K562 (cell line): ENCODE measurements around the gene DHCR7. TPM values are rescaled to one million over a fixed set of nuclear protein-coding genes. Genes with fewer than 3 reads are reported as not detected.
A peak's percentile ranks its signal among the peaks of the same experiment; 100 is the strongest.

Experiments used
- ATAC-seq: fragments of 200-7000 bp; cut with Tn5 transposase; 3 replicates; pipeline ENCODE4 v1.9.1; 2020; ENCODE audit warnings: moderate library complexity
- BruUV-seq: library from RNA; stranded (reverse); fragments of 400-500 nt; replicated peaks from 2 replicates; lab custom pipeline; 2021; lab: Mats Ljungman, UMichigan
- CTCF ChIA-PET: fragments of 300-600 bp; formaldehyde crosslinking; extraction: SDS; loops from one replicate; lab custom pipeline; 2021; ENCODE audit warnings: low intra/inter-chr PET ratio; lab: Yijun Ruan, JAX
- POLR2A ChIA-PET: fragments of 300-600, 350-650 bp; sonication (Branson Sonifier 250); formaldehyde crosslinking; extraction: SDS; loops from one replicate; lab custom pipeline; 2021; ENCODE audit warnings: antibody characterized with exemption, inconsistent platforms; lab: Yijun Ruan, JAX
- DNase-seq, 4 experiments: peaks; one replicate each; pipeline versions ENCODE4 v3.0.0 to v3.0.0-alpha.2; 2011 to 2018; ENCODE audit warnings: low spot score in 3 of 4, mixed read lengths in 3 of 4; ENCODE audit errors: extremely low read depth in 1 of 4
- FAIRE-seq: peaks from 2 replicates; lab custom pipeline; 2011; peaks lifted over from hg19 to GRCh38; lab: Jason Lieb, UNC
- H2AFZ ChIP-seq: 2 replicates; pipeline ENCODE4 v1.6.0; 2011; ENCODE audit warnings: low read depth, low read length, control low read depth, inconsistent platforms
- H3K27ac ChIP-seq: fragments of 200-600 bp; 3 replicates; pipeline ENCODE4 v1.8.0; 2011; ENCODE audit warnings: low read depth, mild to moderate bottlenecking, control low read depth, inconsistent platforms, low read length, moderate library complexity, mixed read lengths; ENCODE audit errors: extremely low read depth
- H3K27me3 ChIP-seq, 2 experiments: fragments of 300-600 bp in 1 of 2; 2 replicates in 1 of 2; 3 replicates in 1 of 2; pipeline versions ENCODE4 v1.6.0 to v1.8.0; 2011; ENCODE audit warnings: inconsistent platforms in 2 of 2, low read length in 2 of 2, mild to moderate bottlenecking in 1 of 2, mixed read lengths in 1 of 2, moderate library complexity in 1 of 2; ENCODE audit not compliant: control insufficient read depth in 2 of 2, insufficient read depth in 2 of 2
- H3K36me3 ChIP-seq: fragments of 300-600 bp; 3 replicates; pipeline ENCODE4 v1.8.0; 2011; ENCODE audit warnings: mild to moderate bottlenecking, low read length, inconsistent platforms; ENCODE audit not compliant: control insufficient read depth, insufficient read depth
- H3K4me1 ChIP-seq, 2 experiments: fragments of 200-600 bp in 1 of 2; replicated peaks in 1 of 2; 2 replicates in 1 of 2; 3 replicates in 1 of 2; pipeline versions ENCODE4 v1.5.1 to v1.8.0; 2011; ENCODE audit warnings: inconsistent platforms in 2 of 2, low read length in 2 of 2, mild to moderate bottlenecking in 1 of 2, mixed read lengths in 1 of 2, moderate library complexity in 1 of 2; ENCODE audit not compliant: control insufficient read depth in 2 of 2, insufficient read depth in 2 of 2
- H3K4me2 ChIP-seq: 2 replicates; pipeline ENCODE4 v1.6.1; 2011; ENCODE audit warnings: low read length, control low read depth, inconsistent platforms, mixed read lengths; ENCODE audit not compliant: insufficient read depth
- H3K4me3 ChIP-seq: fragments of 200-600 bp; sonication (generic), shearing (Covaris generic); 2 replicates; pipeline ENCODE4 v1.5.1; 2016; ENCODE audit warnings: control low read depth, inconsistent platforms
- H3K79me2 ChIP-seq: fragments of 200-600 bp; 3 replicates; pipeline ENCODE4 v1.8.0; 2011; ENCODE audit warnings: low read length, inconsistent platforms; ENCODE audit not compliant: control insufficient read depth, insufficient read depth
- H3K9ac ChIP-seq, 2 experiments: 2 replicates each; pipeline versions ENCODE4 v1.6.0 to v1.6.1; 2011; ENCODE audit warnings: low read depth in 2 of 2, low read length in 2 of 2, control low read depth in 1 of 2, inconsistent platforms in 1 of 2, mild to moderate bottlenecking in 1 of 2, mixed read lengths in 1 of 2; ENCODE audit not compliant: insufficient read depth in 1 of 2
- H3K9me1 ChIP-seq: one replicate; pipeline ENCODE4 v1.6.0; 2011; ENCODE audit warnings: inconsistent platforms, mild to moderate bottlenecking, low read length, moderate library complexity; ENCODE audit not compliant: control insufficient read depth, insufficient read depth
- H3K9me3 ChIP-seq: replicated peaks from 2 replicates; pipeline ENCODE4 v1.5.1; 2011; ENCODE audit warnings: low read depth, low read length, inconsistent platforms; ENCODE audit not compliant: control insufficient read depth, insufficient read depth
- H4K20me1 ChIP-seq: replicated peaks from 2 replicates; pipeline ENCODE4 v1.6.1; 2011; ENCODE audit warnings: low read length, inconsistent platforms, mixed read lengths; ENCODE audit not compliant: control insufficient read depth, insufficient read depth
- NFXL1 ChIP-seq: fragments of 450-650 bp; formaldehyde crosslinking; IDR thresholded peaks from 2 replicates; pipeline ENCODE4 v1.4.0; 2021; ENCODE audit warnings: mild to moderate bottlenecking
- RBFOX2 ChIP-seq: fragments of 200-400 bp; formaldehyde crosslinking; IDR thresholded peaks from 2 replicates; pipeline ENCODE4 v1.6.1; 2017; ENCODE audit warnings: low read depth, mild to moderate bottlenecking, low read length, moderate library complexity
- SRSF3 ChIP-seq: fragments of 200-400 bp; formaldehyde crosslinking; IDR thresholded peaks from 2 replicates; pipeline ENCODE4 v1.6.1; 2016; ENCODE audit warnings: mild to moderate bottlenecking, low read length, moderate library complexity; ENCODE audit not compliant: insufficient read depth
- SUPT5H ChIP-seq: fragments of 450-650 bp; IDR thresholded peaks from 2 replicates; pipeline ENCODE4 v1.6.1; 2016
- WGBS: fragments of 100-300 bp; shearing (Covaris generic); methylation state at CpG from one replicate; pipeline ENCODE4 v1.1.6; 2016; ENCODE audit warnings: low coverage, mixed read lengths; ENCODE audit not compliant: insufficient coverage; ENCODE audit errors: missing lambda C conversion rate; 5-methylcytosine and 5-hydroxymethylcytosine counted together
- in situ Hi-C: fragments of 300-500 bp; cut with MboI; formaldehyde crosslinking; loops from 4 replicates; pipeline ENCODE4 v1.15.0; 2018; ENCODE audit warnings: inconsistent platforms, mixed read lengths
- intact Hi-C: fragments of 100-400 bp; cut with micrococcal nuclease; formaldehyde crosslinking; loops from 2 replicates; pipeline ENCODE4 v1.14.2; 2022
- polyA plus RNA-seq, 8 experiments: library from polyadenylated mRNA; depleted of rRNA in 4 of 8; stranded (reverse) in 5 of 8; unstranded in 3 of 8; fragments of >200 nt; fragmentation: Nextera tagmentation in 2 of 8; fragmentation: Illumina TruSeq in 1 of 8; extraction: Ambion mirVana in 2 of 8; extraction: Trizol in 1 of 8; gene quantifications; 2 replicates each; pipeline versions ENCODE4 v1.2.1 to v1.2.3, GENCODE V29; 2011 to 2014; ENCODE audit warnings: inconsistent platforms in 1 of 8, missing spikeins in 1 of 8
- total RNA-seq, 7 experiments: library from RNA; depleted of rRNA in 6 of 7; stranded (reverse); fragments of >200 nt in 6 of 7; fragmentation: Illumina TruSeq in 2 of 7; extraction: Trizol in 2 of 7; gene quantifications; 2 replicates each; pipeline versions ENCODE4 v1.2.1 to v1.2.3, GENCODE V29; 2011 to 2021; ENCODE audit warnings: low replicate concordance in 1 of 7

DHCR7 gene
- total and polyA plus RNA-seq, 9 of the 15 experiments (the other 6 are each of a cell fraction or from before 2014, with no cell fraction given), result 8.4 to 192 (median 82.4) TPM

GRCh38 chr11:71441251-71441650 lies 6.9 kb downstream of the DHCR7 start:
- H3K9ac ChIP-seq, result no peak overlapping the region
- no peak overlapping the region for H3K27ac ChIP-seq
- ChIA-PET CTCF (no interaction called here), POLR2A (no interaction called here)
- intact Hi-C loops, result loop anchor here (10.0 kb wide), 1 partner anchor 94 kb away; the partner anchor contains the start of gene KRTAP5-8
- H2AFZ ChIP-seq, result no peak overlapping the region
- H3K27me3 ChIP-seq, result no peaks in the 10 kb centered on the region
- no peak for DNase-seq
- no peak overlapping the region for H3K4me3 ChIP-seq
- H3K4me1 ChIP-seq, result peaks cover 0 to 3% of the 10 kb centered on the region in 2 experiments; a peak in 1 of 5 replicates
- 96% methylated on average over 10 of the region's 11 CpGs for WGBS
- H4K20me1 ChIP-seq, result peaks cover 29% of the 10 kb centered on the region; the same call in 1 of the 2 replicates
- H3K9me1 ChIP-seq, result peaks cover 8% of the 10 kb centered on the region
- in situ Hi-C loops, result no loop called here
- TF ChIP-seq RBFOX2 (peak; percentile 43; the same call in 1 of the 2 replicates), NFXL1 (CRISPR knock-in tag) (no peak)
- no peak overlapping the region for H3K4me2 ChIP-seq
- ATAC-seq, result no peak
- no peak for FAIRE-seq
- H3K9me3 ChIP-seq, result 0 out of 2 replicates have a peak, but pooled peaks cover under 1% of the 10 kb centered on the region
- H3K79me2 ChIP-seq, result peaks cover 16% of the 10 kb centered on the region
- BruUV-seq, result no TSS peak
- H3K36me3 ChIP-seq, result peaks cover 97% of the 10 kb centered on the region

GRCh38 chr11:71440021-71440755 lies 8.0 kb downstream of the DHCR7 start:
- H3K9ac ChIP-seq, result no peak overlapping the region
- in situ Hi-C loops, result no loop called here
- WGBS, result 92% methylated on average over 6 of the region's 6 CpGs
- H3K79me2 ChIP-seq, result peaks cover 5% of the 10 kb centered on the region; the same call in 2 of the 3 replicates
- FAIRE-seq, result no peak
- no peak overlapping the region for H2AFZ ChIP-seq
- no peak for DNase-seq
- peaks cover 0 to 9% of the 10 kb centered on the region in 2 experiments; a peak in 2 of 5 replicates for H3K4me1 ChIP-seq
- TF ChIP-seq SUPT5H, result 0 out of 2 replicates have a peak, but pooled peaks have one; percentile 34
- no peak for TF ChIP-seq SRSF3
- TF ChIP-seq, all 486 proteins: peak for 1
- ChIA-PET CTCF (no interaction called here), POLR2A (interaction anchor here (1.2 kb wide), 1 partner anchor 9 kb away, joined by 4 read pairs; no protein-coding TSS in a partner anchor)
- Histone ChIP-seq H3K27me3 (no peaks in the 10 kb centered on the region), H4K20me1 (peaks cover 29% of the 10 kb centered on the region; the same call in 1 of the 2 replicates), H3K27ac (no peak overlapping the region), H3K4me3 (no peak overlapping the region), H3K9me3 (no peaks in the 10 kb centered on the region), H3K4me2 (no peak overlapping the region), H3K9me1 (peaks cover 8% of the 10 kb centered on the region), H3K36me3 (peaks cover 97% of the 10 kb centered on the region)
- BruUV-seq, result no TSS peak
- intact Hi-C loops, result loop anchor here (10.0 kb wide), 1 partner anchor 95 kb away; the partner anchor contains the start of gene KRTAP5-8
- ATAC-seq, result no peak
